HG03103 (cell line): Measurements from ENCODE around the gene MATN4.
"Not testable (repeated sequence)": the region's sequence is repeated elsewhere in the genome, so short reads cannot be mapped to it uniquely, and the experiment has no call there.

Source experiments
- ATAC-seq: cut with Tn5 transposase; IDR thresholded peaks from one replicate; pipeline ENCODE4 v1.9.1; 2021; ENCODE audit warnings: low read depth; ENCODE audit not compliant: unreplicated experiment

Gene MATN4, protein sequence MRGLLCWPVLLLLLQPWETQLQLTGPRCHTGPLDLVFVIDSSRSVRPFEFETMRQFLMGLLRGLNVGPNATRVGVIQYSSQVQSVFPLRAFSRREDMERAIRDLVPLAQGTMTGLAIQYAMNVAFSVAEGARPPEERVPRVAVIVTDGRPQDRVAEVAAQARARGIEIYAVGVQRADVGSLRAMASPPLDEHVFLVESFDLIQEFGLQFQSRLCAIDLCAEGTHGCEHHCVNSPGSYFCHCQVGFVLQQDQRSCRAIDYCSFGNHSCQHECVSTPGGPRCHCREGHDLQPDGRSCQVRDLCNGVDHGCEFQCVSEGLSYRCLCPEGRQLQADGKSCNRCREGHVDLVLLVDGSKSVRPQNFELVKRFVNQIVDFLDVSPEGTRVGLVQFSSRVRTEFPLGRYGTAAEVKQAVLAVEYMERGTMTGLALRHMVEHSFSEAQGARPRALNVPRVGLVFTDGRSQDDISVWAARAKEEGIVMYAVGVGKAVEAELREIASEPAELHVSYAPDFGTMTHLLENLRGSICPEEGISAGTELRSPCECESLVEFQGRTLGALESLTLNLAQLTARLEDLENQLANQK

DNA sequence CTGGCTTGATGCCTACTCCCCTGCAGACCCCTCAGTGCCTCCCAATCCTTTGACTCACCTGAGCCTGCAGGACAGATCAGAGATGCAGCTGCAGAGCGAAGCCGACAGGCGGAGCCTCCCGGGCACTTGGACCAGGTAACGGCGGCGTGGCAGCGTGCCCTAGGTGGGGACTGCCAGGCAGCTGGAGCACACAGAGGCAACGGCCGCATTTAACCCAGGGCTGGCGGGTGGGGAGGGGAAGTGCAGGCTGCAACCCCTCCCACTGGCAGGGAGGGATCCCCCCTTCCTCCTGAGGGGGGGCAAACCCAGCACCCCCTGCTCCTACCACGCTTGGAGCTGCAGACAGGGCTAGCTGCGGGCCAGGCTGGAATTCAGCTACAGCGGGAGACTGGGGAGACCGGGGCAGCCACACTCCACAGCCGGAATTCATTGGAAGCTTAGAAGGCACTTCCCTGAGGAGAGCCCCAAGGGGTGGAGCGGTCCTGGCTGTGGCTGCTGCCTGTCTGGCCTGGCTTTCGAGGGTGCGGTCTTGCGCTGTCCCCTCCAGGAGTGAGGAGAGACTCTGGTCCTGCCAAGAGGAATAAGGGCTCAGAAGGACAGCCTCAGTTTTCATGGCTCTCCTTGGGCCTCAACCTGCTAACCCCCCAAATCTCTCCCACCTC, at the start of gene MATN4:
TSS of gene MATN4 (minus strand) at position 183 of the 662 bp plus-strand sequence. CDS start 2,717 bp downstream, outside the sequence.
- ATAC-seq: no peak

DNA sequence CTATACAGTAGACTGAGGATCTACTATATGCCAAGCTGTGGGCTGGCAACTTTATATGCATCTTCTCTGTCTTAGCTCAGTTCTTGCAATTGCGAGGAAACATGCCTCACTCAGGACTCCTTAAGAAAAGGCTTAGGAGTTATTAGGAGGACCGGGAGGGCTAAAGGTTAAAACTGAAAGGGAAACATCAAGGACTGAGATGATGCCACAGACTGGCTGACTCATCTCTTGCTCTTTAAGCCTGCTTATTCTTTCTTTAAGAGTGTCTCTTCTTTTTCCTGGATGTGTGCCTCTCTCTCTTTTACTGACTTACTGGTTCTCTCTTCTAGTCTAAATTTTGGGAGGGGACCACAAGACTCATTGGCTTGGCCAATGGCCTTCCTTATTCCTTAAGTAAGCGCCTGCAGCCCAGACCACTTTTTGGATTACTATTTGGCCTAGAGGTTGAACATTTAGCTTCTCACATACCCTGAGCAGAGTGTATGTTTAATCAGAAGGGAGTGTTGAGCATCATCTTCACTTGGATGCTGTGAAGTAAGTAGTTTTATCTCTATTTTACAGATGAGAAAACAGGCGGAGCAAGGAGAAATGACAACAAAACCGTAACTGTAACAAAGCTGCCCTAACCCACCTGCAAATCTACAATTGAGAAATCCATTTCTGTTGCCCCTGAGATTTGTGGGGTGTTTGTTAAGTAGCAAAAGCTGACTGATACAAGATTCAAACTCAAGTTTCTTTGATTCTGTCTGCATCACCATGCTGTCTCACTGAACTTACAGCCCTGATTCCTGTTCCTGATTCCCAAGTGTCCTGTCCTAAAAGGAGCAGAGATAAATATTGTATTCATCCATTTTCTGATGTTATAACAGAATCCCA, 47.3 kb upstream of the MATN4 start:
- ATAC-seq: no peak

DNA sequence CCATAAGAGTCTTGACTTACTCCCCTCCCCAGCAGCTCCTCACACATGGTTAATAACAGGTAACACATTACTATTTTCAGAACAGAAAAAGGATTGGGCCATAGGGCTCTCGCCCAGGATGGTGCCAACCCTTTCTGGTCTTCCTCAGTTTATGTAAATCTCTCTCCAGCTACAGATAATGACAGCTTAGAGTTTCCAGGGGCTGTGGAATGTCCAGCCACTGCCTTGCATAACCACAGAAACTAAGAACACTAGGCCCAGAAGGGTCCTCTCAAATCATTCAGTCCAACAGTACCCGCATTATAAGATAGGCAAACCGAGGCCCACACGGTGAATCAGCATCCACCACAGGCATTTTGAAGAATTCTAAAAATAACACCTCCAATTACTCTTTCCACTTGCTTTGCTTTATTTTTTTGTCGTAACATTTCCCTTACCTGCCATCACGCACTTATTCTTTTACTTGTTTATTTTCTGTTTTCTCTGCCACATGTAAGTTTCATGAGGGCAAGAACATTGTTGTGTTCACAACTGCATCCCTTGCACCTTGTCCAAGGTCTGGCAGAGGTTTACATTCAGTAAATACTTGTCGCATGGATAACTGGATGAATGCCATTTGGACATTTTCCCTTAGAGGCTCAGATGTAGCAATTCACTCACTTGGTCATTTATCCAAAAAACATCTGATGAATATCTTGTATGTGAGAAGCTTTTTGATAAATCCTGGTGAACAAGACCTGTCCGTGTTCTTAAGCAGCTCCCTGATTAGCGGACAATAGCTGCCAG, 46.5 kb upstream of the MATN4 start:
- no peak for ATAC-seq

DNA sequence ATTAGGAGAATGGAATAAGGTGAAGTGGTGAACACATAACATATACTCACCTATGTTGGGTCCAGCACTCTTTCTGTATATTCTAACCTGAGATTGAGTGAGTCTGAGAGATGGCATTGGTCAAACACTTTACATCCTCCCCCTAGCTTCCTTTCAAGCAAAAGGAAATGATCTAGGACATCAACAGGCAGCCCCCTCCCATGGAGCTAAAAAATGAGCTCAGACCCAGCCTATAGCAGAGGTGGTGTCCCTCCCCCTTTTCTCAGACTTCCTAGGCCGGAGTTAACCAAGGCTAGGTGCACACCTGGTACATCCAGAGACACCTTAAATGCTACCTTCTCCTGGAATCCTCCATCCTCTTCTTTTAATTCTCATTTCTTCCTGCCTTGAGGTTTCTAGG, 45.6 kb upstream of the MATN4 start:
- ATAC-seq: no peak

DNA sequence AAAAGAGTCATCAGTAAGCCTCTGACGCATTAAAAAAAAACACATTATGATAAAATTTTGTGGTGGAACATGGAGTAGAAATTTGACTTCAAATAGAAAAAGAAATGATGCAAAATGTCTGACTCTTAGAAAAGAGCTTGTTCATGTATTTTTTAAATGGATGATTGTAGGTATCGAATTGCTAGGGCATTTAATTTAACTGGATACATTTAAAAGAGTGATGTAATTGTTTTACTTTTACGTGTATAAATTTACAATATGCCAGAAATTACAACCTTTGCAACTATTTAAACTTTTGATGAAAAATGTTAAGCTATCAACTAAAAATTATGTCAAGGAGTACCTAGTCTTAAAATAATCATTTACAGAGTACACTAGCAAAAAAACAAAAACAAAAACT, 44.6 kb upstream of the MATN4 start:
- ATAC-seq: no peak

DNA sequence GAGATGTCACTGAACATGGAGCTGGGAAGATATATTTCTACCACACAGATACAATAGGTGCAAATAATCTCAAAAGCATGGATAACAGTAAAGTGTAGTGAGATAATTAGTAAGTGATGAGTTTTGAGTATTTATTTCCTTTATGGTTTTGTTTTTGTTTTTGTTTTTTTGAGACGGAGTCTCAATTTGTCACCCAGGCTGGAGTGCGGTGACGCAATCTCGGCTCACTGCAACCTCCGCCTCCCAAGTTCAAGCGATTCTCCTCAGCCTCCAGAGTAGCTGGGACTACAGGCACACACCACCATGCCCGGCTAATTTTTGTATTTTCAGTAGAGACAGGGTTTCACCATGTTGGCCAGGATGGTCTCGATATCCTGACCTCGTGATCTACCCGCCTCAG, 42.7 kb upstream of the MATN4 start:
- ATAC-seq: not testable (repeated sequence)

DNA sequence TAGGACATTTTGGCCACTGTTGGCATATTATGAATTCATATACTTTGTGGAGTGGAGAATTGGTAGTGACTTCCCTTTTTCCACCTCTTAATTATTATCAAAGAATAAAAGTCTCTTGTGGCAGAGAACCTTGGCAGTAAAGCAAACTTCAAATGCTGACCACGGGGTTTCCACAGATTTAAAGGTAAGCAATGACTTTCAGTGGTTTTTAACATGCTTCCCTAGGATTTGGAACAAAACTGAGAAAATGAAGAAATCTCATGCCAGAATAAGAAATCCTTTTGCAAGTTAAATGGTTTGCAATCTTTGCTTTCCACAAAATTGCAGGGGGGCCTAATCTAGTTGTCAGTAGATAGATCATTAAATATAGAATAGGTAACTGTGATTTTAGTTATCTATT, 42.1 kb upstream of the MATN4 start:
- no peak for ATAC-seq

DNA sequence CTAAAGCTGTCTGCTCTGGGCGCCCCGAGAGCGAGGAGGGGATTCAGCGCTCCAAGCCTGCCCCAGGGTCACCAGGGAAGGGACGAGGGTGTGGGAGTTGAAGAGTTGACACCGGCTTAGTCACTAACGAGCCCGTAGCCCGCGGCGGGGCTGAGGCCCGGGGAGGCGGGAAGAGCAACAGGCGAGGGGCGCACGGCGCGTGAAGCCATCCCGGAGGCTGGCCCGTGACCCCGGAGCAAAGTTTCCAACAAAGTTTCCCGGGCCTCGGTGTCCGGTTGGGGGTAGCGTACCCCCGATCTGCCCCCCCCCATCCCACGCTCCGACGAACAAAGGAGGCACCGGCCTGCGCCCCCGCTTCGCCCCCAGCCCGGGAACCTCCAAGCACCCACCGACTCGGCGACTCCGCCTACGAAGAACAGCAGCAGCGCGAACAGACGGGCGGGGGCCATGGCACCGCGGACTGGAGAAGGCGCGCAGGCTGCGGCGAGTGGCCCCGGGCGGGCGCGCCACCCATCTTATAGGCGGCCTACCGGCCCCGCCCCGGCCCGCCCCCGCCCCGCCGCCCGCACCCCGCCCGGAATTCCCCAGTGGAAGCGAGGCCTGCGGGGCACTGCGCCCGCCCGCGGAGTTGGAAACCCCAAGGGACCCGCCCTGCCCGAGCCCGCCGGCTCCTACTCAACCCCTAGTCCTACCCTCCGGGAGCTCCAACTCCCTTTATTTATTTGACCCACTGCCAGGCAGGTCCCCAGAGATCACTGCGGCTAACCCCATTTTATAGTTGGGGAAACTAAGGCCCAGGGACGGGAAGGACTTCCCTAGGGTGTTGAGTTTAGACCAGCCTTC, 40.1 kb upstream of the MATN4 start, which contains the start of gene SDC4:
TSS of gene SDC4 (minus strand) at position 489 of the 843 bp plus-strand sequence. CDS start at position 449, 40 bp downstream.
- ATAC-seq: no peak

DNA sequence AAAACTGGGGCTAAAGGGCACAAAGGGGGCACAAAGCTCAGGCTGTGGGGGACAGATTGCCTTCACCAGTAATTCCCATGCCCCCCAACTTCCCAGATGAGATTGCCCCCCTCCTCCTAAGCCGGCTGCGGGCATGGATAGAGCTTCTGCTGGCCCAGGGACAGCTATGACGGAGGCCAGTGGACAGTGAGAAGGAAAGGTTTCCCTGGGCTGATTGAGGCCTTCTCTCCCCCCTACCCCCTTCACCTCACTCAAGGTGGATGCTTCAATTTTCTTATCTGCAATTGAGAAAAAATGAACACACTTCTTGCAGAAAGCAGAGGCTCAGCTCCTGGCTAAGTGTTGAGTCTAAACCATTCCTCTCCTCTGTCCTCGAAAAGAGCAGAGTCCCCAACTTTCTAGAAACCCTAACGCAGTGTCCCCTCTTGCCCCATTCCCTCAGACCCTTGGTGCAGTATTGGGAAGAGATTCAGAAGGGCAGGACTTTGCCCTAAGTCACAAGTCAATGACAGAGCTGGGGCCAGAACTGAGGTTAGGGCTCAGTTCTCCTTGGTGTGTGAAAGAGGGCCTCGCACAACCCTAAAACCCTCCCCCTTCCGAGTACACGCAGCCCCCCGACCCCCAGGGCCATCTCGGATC, 39.3 kb upstream of the MATN4 start:
- no peak for ATAC-seq

DNA sequence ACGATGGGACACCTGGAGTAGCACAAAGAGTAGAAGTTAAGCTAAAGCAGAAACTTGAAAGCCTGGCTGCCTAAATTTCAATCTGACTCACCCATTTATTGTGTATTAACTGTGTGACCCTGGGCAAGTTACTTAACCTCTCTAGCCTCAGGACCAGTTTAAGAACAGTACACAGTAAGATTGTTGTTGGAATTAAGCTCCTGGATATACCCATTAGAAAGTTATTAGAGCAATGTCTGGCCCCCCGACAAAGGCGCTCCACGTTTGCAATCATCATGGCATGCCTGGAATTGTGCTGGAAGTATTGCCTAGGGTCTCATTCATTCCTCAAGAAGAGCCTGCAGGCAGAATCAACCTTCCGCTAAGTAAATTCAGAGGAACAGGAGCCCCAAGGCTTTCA, 38.8 kb upstream of the MATN4 start:
- ATAC-seq: no peak

DNA sequence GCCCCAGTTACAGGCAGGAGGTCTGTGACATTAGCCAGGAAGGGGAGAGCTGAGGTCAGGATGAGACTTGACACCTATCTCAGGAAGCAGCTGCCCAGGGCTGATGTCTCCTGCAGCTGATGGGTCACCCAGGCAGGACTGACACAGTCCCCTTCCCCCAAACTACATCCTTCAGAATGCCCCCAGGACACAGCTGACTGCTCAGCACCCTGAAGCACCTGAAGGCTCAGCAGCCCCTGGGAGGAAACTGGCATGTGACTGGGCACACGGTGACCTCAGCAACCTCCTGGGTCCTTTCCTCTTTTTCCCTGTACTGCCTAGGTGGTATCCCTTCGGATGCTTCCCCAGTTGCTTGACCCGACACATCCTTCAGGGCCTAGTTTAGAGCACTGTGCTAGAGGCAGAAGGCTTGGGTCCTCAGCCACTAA, 38.2 kb upstream of the MATN4 start:
- ATAC-seq: no peak

DNA sequence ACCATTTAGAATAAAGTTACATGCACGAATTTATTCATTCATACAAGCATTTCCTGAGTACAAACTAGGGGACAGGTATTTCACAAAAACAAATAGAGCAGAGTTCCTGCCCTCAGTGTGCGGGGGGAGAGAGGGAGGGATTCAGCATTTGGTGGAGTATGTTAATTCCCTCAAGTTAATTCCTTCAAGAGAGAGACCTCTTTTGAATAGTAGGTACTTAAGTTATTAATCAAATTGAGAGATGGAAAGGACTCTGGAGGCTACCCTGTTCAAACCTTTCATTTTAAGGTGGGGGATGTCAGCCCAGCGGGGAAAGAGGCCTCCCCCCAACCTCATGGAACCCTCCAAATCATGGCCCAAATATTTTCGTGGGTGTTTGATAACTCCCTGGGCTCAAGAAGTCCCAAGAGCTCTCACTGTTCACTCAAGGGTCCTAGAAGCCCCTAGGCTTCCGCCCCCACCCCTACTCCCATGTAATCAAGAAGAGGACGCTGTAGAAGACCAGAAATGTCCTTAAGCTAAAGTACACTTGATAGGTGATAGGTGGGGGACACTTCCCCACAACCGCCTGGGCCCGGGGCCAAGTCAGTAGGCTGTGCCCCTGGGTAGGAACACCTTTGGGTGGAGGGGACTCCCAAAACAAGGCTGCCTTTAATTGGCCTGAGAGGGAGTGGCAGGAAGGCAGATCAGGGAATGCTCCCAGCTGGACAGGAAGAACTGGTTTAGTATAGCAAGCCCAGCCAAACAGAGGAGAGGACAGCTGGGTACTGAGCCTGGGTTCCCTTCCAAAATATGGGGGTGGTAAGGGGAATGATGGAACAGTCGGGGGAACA, 37.2 kb upstream of the MATN4 start:
- no peak for ATAC-seq

DNA sequence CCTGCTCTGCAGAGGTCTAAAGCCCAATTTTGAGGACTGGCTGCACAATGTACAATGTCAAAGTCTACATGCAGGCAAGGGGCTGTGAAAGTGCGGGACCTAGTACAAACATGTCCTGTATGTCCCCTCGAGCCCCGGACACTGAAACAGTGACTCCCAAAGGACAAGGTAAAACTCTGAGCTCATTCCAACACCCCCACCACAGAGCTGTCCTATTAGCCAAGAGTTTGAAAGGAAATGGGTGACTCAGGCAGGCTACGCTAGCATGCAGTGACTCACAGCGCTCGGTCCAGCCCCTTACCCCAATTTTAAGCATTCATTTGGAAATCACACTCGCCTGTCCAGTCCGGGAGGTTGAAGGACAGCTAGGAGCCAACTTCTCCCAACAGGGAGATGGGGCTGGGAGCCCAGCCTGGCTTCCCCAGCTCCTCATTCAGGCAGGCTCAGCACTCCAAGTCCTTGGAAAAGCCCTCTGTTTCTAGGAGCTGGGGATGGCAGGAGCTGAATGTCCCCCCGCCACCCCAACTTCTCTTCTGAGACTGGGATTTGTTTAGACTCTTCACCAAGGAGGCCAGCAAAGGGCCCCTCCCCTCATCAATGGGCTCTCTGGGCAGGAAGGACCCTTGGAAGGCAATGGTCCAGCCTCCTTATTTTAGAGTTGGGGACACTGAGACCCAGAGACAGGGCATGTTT, 36.2 kb upstream of the MATN4 start:
- ATAC-seq: no peak

DNA sequence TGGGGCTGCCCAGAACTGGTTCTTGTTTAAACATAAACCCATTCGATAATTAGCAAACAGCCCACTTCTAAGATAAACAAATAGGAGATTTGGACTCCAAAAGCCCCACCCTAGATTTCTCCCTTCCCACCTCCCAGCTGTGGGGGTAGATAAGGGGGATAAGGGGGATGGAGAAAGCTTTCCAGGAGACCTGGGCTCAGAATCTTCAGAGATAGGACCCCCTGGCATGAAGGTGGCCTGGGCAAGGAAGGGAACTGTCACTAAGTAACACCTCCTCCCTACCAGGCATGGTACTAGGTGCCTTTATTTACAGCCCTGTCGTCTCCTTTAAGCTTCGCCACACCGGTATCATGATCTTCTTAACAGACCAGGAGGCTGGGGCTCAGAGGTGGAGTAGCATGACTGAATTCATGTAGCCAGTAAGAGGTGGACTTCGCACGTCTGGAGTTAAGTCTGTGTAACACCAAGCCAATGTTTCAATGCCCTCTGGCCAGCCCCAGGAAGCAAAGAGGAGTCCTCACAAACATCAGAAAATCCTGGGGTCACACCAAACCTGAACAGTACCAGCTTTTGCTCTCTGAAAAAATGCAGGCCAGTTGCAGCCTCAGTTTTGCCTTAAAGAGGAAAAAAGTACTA, 35.6 kb upstream of the MATN4 start:
- ATAC-seq: no peak

DNA sequence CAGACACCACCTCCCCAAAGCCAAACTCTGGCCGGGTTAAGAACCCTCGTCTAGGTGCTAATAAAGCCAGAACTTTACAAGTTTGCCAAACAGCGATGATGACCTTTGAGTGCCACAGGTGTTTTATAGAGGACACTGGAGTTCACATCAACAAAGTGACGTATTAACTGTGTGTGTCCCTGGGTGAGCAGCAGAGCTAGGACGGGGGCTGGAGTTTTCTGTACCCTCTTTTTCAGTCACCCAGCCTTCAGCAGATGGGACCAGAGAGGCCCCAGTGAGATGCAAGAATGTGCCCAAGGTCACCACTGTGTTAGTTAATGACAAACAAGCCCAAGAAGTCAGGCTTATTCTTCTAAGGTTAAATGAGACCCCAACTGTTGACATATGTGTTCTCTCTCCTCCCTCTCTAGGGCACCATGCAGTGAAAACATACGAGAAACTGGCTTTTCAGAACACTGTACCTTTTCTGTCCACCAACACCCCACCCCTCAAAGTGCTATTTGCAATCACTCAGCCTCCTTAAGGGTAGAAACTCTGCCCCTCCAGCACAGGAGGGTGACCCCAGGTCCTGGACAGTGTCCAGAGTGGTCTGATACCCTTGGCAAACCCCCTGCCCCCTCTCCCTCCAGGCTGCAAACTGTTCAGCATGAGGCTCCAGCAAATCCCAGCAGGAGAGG, 34.9 kb upstream of the MATN4 start:
- ATAC-seq: no peak
